ENCODE data around the gene ITPR2. TPM values are rescaled to one million over a fixed set of nuclear protein-coding genes. Genes with fewer than 3 reads are reported as not detected.
"Not testable (repeated sequence)": the region's sequence is repeated elsewhere in the genome, so short reads cannot be mapped to it uniquely, and the experiment has no call there.

The ITPR2 gene
- total RNA-seq, 1 experiment from 2014 or later: 16.5 TPM

GRCh38 chr12:26800858-26801257, 32.1 kb downstream of the ITPR2 start:
- DNase-seq (ENCODE audit: low read depth): no peak
- in situ Hi-C loops (cut with HindIII; ENCODE audit: low pct_unique_long_range_greater_than_20kb, low sequenced_read_pairs): no loop called here

DNA sequence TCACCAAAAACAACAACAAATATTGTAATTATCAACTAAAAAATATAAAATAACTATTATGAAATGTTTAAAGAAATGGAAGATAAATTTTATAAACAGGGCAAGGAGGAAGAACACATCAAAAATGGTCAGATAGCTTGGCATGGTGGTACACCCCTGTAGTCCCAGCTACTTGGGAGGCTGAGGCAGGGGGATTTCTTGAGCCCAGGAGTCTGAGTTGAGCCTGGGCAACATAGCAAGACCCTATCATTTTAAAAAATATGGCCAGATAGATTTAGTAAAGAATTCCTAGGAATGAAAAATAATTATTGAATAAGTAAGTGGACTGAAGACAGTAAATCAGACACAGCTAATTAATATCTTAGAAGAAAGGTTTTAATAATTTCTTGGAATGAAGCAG, 32.6 kb downstream of the ITPR2 start:
- DNase-seq (ENCODE audit: low read depth): no peak
- in situ Hi-C loops (cut with HindIII; ENCODE audit: low pct_unique_long_range_greater_than_20kb, low sequenced_read_pairs): no loop called here

DNA sequence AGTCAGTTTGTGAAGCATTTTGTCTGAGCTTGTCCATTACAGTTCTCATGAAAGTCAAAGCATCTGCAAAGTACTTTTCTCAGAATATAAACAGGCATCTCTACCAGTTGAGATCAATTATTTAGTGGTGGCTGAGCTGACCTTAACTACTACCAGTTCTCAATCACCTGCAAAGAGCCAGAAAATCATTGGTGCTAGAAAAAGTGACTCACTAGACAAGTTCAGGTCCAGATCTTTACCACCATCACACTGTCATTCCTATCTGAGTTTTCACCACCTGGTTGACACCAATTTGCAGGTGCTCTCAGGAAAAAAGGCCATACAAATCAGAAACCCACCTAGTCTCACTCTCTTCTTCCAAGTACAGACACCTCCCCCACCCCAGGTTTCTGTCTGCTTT, 33.3 kb downstream of the ITPR2 start:
- in situ Hi-C loops (cut with HindIII; ENCODE audit: low pct_unique_long_range_greater_than_20kb, low sequenced_read_pairs): no loop called here
- DNase-seq (ENCODE audit: low read depth): no peak

- in situ Hi-C loops (cut with HindIII; ENCODE audit: low pct_unique_long_range_greater_than_20kb, low sequenced_read_pairs): no loop called here
- DNase-seq (ENCODE audit: low read depth): no peak
Observed at GRCh38 chr12:26798640-26799039, 34.4 kb downstream of the ITPR2 start.

DNA sequence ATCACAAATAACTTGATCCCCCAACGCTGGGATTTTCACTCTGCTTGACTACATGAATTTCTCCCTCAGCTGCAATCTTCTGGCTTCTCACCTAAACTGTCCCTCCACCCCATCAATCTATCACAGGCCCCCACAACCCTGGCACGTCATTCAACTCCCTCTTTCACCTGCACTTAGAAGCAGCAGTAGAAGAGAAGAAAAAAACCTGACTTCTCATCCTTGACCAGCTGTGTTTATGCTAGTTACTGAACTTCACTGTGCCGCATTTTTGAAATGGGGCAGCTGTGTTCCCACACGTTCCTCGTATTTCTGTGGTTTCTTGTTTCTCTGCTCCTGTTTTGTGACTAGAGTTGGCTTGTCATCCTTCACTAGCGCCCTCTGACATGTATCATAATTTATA, 35.0 kb downstream of the ITPR2 start:
- in situ Hi-C loops (cut with HindIII; ENCODE audit: low pct_unique_long_range_greater_than_20kb, low sequenced_read_pairs): no loop called here
- no peak for DNase-seq (ENCODE audit: low read depth)

GRCh38 chr12:26795910-26796309, 37.1 kb downstream of the ITPR2 start:
- no peak for DNase-seq (ENCODE audit: low read depth)
- in situ Hi-C loops (cut with HindIII; ENCODE audit: low pct_unique_long_range_greater_than_20kb, low sequenced_read_pairs): no loop called here

DNA sequence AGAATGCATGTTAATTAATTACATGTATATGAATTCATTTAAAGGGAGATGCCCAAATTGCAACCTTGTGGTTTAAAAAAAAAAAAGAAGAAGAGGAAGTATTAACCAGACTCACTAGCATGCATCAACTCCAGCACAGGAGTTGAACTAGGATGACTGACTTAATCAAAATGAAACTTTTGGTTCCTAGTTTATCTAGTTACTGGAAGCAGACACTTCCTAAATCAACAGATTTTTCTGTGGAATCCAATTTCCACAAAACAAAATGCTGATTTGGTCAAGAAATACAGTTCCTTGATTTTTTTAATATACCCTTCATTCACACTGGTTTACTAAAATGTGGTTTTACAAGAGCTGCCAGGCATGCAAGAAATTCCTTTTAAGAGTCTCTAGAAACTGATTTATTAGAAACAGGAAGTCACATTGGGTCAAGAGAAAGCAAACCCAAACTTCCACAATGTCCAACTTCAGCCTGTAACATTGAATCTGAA, 41.6 kb downstream of the ITPR2 start:
- in situ Hi-C loops (cut with HindIII; ENCODE audit: low pct_unique_long_range_greater_than_20kb, low sequenced_read_pairs): no loop called here
- DNase-seq (ENCODE audit: low read depth): no peak

GRCh38 chr12:26790645-26790994, 42.4 kb downstream of the ITPR2 start:
- in situ Hi-C loops (cut with HindIII; ENCODE audit: low pct_unique_long_range_greater_than_20kb, low sequenced_read_pairs): no loop called here
- DNase-seq (ENCODE audit: low read depth): no peak

GRCh38 chr12:26789731-26790644, 43.0 kb downstream of the ITPR2 start:
- in situ Hi-C loops (cut with HindIII; ENCODE audit: low pct_unique_long_range_greater_than_20kb, low sequenced_read_pairs): no loop called here
- DNase-seq (ENCODE audit: low read depth): no peak

- in situ Hi-C loops (cut with HindIII; ENCODE audit: low pct_unique_long_range_greater_than_20kb, low sequenced_read_pairs): no loop called here
- no peak for DNase-seq (ENCODE audit: low read depth)
Observed at GRCh38 chr12:26786865-26787514, 46.0 kb downstream of the ITPR2 start.

- DNase-seq (ENCODE audit: low read depth): no peak
- in situ Hi-C loops (cut with HindIII; ENCODE audit: low pct_unique_long_range_greater_than_20kb, low sequenced_read_pairs): no loop called here
Observed at GRCh38 chr12:26786491-26786864, 46.5 kb downstream of the ITPR2 start.

- in situ Hi-C loops (cut with HindIII; ENCODE audit: low pct_unique_long_range_greater_than_20kb, low sequenced_read_pairs); DNase-seq (ENCODE audit: low read depth): not testable (repeated sequence)
Observed at GRCh38 chr12:26783816-26784379, 49.1 kb downstream of the ITPR2 start.

GRCh38 chr12:26783131-26783526, 49.9 kb downstream of the ITPR2 start:
- no peak for DNase-seq (ENCODE audit: low read depth)
- in situ Hi-C loops (cut with HindIII; ENCODE audit: low pct_unique_long_range_greater_than_20kb, low sequenced_read_pairs): no loop called here

- in situ Hi-C loops (cut with HindIII; ENCODE audit: low pct_unique_long_range_greater_than_20kb, low sequenced_read_pairs): no loop called here
Observed at GRCh38 chr12:26782372-26783130, 50.4 kb downstream of the ITPR2 start.

DNA sequence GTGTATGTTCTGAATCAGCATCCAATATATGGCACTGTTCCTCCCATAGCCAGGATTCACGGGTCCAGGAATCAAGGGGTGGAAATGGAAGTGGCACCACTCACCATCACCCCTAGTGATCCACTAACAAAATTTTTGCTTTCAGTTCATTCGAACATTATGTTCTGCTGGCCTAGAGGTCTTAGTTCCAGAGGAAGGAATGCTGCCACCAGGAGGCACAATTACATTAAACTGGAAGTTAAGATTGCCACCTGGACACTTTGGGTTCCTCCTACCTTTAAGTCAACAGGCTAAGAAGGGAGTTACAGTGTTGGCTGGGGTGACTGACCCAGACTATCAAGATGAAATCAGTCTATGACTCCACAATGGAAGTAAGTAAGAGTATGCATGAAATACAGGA, 52.3 kb downstream of the ITPR2 start:
- DNase-seq (ENCODE audit: low read depth); in situ Hi-C loops (cut with HindIII; ENCODE audit: low pct_unique_long_range_greater_than_20kb, low sequenced_read_pairs): not testable (repeated sequence)

More at GRCh38 chr12:26782372-26783130, 50.4 kb downstream of the ITPR2 start:
- DNase-seq (ENCODE audit: low read depth): no peak

DNA sequence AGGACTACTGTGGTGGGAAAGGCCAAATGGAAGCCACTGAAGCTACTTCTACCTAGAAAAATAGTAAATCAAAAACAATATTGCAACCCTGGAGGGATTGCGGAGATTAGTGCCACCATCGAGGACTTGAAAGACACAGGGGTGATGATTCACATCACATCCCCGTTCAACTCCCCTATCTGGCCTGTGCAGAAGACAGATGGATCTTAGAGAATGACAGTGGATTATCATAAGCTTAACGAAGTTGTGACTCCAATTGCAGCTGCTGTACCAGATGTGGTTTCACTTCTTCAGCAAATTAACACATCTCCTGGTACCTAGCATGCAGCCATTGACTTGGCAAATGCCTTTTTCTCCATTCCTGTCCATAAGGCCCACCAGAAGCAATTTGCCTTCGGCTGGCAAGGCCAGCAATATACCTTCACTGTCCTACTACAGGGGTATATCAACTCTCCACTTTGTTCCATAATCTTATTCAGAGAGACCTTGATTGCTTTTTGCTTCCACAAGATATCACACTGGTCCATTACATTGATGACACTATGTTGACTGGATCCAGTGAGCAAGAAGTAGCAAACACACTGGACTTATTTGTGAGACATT, 54.7 kb downstream of the ITPR2 start:
- in situ Hi-C loops (cut with HindIII; ENCODE audit: low pct_unique_long_range_greater_than_20kb, low sequenced_read_pairs): not testable (repeated sequence)

GRCh38 chr12:26777236-26777635, 55.8 kb downstream of the ITPR2 start:
- in situ Hi-C loops (cut with HindIII; ENCODE audit: low pct_unique_long_range_greater_than_20kb, low sequenced_read_pairs): no loop called here
- DNase-seq (ENCODE audit: low read depth): no peak

More for the DNA sequence above, 54.7 kb downstream of the ITPR2 start:
- not testable (repeated sequence) for DNase-seq (ENCODE audit: low read depth)

- DNase-seq (ENCODE audit: low read depth); in situ Hi-C loops (cut with HindIII; ENCODE audit: low pct_unique_long_range_greater_than_20kb, low sequenced_read_pairs): not testable (repeated sequence)
Observed at GRCh38 chr12:26775991-26776390, 57.0 kb downstream of the ITPR2 start.

All from Caki2 (cell line).